WTC11 (cell line): ENCODE measurements around the gene LGR6. TPM values are rescaled to one million over a fixed set of nuclear protein-coding genes. Genes with fewer than 3 reads are reported as not detected.
"Not testable (repeated sequence)": the region's sequence is repeated elsewhere in the genome, so short reads cannot be mapped to it uniquely, and the experiment has no call there.

Experiments used
- ATAC-seq: fragments of 200-7000 bp; cut with Tn5 transposase; 2 replicates; pipeline ENCODE4 v1.10.0; 2021; ENCODE audit warnings: mild to moderate bottlenecking, moderate library complexity
- CTCF ChIA-PET: fragments of 300-600 bp; sonication (Branson Sonifier 250); formaldehyde crosslinking; loops from one replicate; lab custom pipeline; 2021; ENCODE audit warnings: antibody characterized with exemption; lab: Charles Lee
- POLR2A ChIA-PET: fragments of 350-600 bp; sonication (Branson Sonifier 250); formaldehyde crosslinking; loops from one replicate; lab custom pipeline; 2021; ENCODE audit warnings: antibody characterized with exemption; lab: Charles Lee
- DNase-seq: peaks from one replicate; pipeline ENCODE4 v3.0.0; 2021; ENCODE audit warnings: low spot score
- H3K27ac Mint-ChIP-seq: 2 replicates; pipeline ENCODE4 v1.8.0; 2021; ENCODE audit warnings: mixed read lengths
- H3K27me3 Mint-ChIP-seq: 2 replicates; pipeline ENCODE4 v1.8.0; 2021; ENCODE audit warnings: low read depth, mild to moderate bottlenecking, moderate library complexity, mixed read lengths
- H3K36me3 Mint-ChIP-seq: 2 replicates; pipeline ENCODE4 v1.8.0; 2021; ENCODE audit warnings: mixed read lengths
- H3K4me1 Mint-ChIP-seq: 2 replicates; pipeline ENCODE4 v1.8.0; 2022; ENCODE audit warnings: mixed read lengths
- H3K4me3 Mint-ChIP-seq: 2 replicates; pipeline ENCODE4 v1.8.0; 2021; ENCODE audit warnings: mild to moderate bottlenecking, moderate library complexity, mixed read lengths
- H3K9me3 Mint-ChIP-seq: 2 replicates; pipeline ENCODE4 v1.8.0; 2021; ENCODE audit warnings: mixed read lengths
- E2F5 ChIP-seq: sonication (generic); formaldehyde crosslinking; IDR thresholded peaks from 2 replicates; pipeline ENCODE4 v1.8.1; 2022; ENCODE audit warnings: mild to moderate bottlenecking, moderate library complexity, missing genetic modification reagents
- ETV6 ChIP-seq: sonication (generic); formaldehyde crosslinking; IDR thresholded peaks from 2 replicates; pipeline ENCODE4 v1.8.1; 2022; ENCODE audit warnings: mild to moderate bottlenecking, missing genetic modification reagents
- JAZF1 ChIP-seq: fragments of 250-450 bp; sonication (Bioruptor Pico); IDR thresholded peaks from 2 replicates; pipeline ENCODE4 v1.9.0; 2021; ENCODE audit warnings: moderate library complexity, mild to moderate bottlenecking, inconsistent platforms
- KAT7 ChIP-seq: sonication (generic); formaldehyde crosslinking; IDR thresholded peaks from 2 replicates; pipeline ENCODE4 v1.8.1; 2023; ENCODE audit warnings: missing genetic modification reagents, mild to moderate bottlenecking, borderline replicate concordance
- NFE2L1 ChIP-seq: sonication (generic); formaldehyde crosslinking; IDR thresholded peaks from 2 replicates; pipeline ENCODE4 v1.8.1; 2023; ENCODE audit warnings: missing genetic modification reagents
- NR1H2 ChIP-seq: sonication (generic); formaldehyde crosslinking; IDR thresholded peaks from 2 replicates; pipeline ENCODE4 v1.9.0; 2021; ENCODE audit warnings: mild to moderate bottlenecking, moderate library complexity, missing genetic modification reagents
- SOX15 ChIP-seq: fragments of 250-450 bp; sonication (Bioruptor Pico); IDR thresholded peaks from 2 replicates; pipeline ENCODE4 v1.9.0; 2021; ENCODE audit warnings: mild to moderate bottlenecking
- TEAD4 ChIP-seq: sonication (generic); formaldehyde crosslinking; IDR thresholded peaks from 2 replicates; pipeline ENCODE4 v1.8.0; 2022; ENCODE audit warnings: mild to moderate bottlenecking, missing genetic modification reagents
- ZNF138 ChIP-seq: sonication (generic); formaldehyde crosslinking; conservative IDR thresholded peaks from 2 replicates; pipeline ENCODE4 v1.8.1; 2022; ENCODE audit warnings: mild to moderate bottlenecking, moderate library complexity, missing genetic modification reagents
- ZNF219 ChIP-seq: sonication (generic); formaldehyde crosslinking; IDR thresholded peaks from 2 replicates; pipeline ENCODE4 v1.8.0; 2023; ENCODE audit warnings: missing genetic modification reagents, mild to moderate bottlenecking, borderline replicate concordance
- ZNF263 ChIP-seq: sonication (generic); formaldehyde crosslinking; IDR thresholded peaks from 2 replicates; pipeline ENCODE4 v1.8.1; 2022; ENCODE audit warnings: low read depth, mild to moderate bottlenecking, moderate library complexity, missing genetic modification reagents
- ZNF416 ChIP-seq: fragments of 250-450 bp; sonication (Bioruptor Pico); IDR thresholded peaks from 2 replicates; pipeline ENCODE4 v1.9.0; 2021; ENCODE audit warnings: mild to moderate bottlenecking, inconsistent platforms
- total RNA-seq: library from RNA; stranded (reverse); gene quantifications from 3 replicates; pipeline ENCODE4 v1.2.3, GENCODE V29; 2021
- TF ChIP-seq, protein P1 (sequence below): sonication (generic); formaldehyde crosslinking; IDR thresholded peaks from 2 replicates; pipeline ENCODE4 v1.8.0; 2022; ENCODE audit warnings: mild to moderate bottlenecking, missing genetic modification reagents
- TF ChIP-seq, protein P2 (sequence below): sonication (generic); formaldehyde crosslinking; IDR thresholded peaks from 2 replicates; pipeline ENCODE4 v1.8.0; 2022; ENCODE audit warnings: missing genetic modification reagents
- TF ChIP-seq, protein P3 (sequence below): sonication (generic); formaldehyde crosslinking; IDR thresholded peaks from 2 replicates; pipeline ENCODE4 v1.8.1; 2023; ENCODE audit warnings: mild to moderate bottlenecking, moderate library complexity, missing genetic modification reagents
- TF ChIP-seq, protein P4 (sequence below): sonication (generic); formaldehyde crosslinking; IDR thresholded peaks from 2 replicates; pipeline ENCODE4 v1.8.1; 2023; ENCODE audit warnings: mild to moderate bottlenecking, missing genetic modification reagents, borderline replicate concordance
- TF ChIP-seq, protein P5 (sequence below): sonication (generic); formaldehyde crosslinking; IDR thresholded peaks from 2 replicates; pipeline ENCODE4 v1.8.1; 2023; ENCODE audit warnings: mild to moderate bottlenecking, missing genetic modification reagents

The LGR6 gene
- total RNA-seq, 1 experiment from 2014 or later = 1.1 TPM

DNA sequence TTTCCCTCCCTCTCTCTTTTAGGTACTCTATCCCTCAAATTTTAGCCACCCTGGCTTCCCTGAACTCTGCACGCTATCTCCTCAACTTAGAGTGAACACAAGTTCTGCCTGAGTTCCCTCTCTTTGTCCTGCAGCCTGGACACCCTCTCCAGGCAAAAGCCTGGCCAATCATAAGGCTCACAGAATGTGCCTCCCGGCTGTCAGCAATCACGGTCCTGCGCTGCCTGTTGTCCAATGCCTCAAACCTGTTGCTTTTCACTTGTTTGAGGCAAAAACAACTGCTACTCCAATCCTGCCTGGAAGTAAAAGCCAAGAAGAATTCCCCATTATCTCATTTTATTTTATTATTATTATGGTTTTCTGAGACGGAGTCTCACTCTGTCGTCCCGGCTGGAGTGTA is 66.1 kb downstream of the LGR6 start (continued):
- TF ChIP-seq, protein P1, sequence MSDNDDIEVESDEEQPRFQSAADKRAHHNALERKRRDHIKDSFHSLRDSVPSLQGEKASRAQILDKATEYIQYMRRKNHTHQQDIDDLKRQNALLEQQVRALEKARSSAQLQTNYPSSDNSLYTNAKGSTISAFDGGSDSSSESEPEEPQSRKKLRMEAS (CRISPR knock-in tag) = no peak
- TF ChIP-seq ZNF416 (CRISPR knock-in tag) = no peak
- TF ChIP-seq ZNF138 (CRISPR knock-in tag) = no peak
- TF ChIP-seq NR1H2 (CRISPR knock-in tag) = no peak
- no peak for TF ChIP-seq JAZF1 (CRISPR knock-in tag)
- TF ChIP-seq, protein P2, sequence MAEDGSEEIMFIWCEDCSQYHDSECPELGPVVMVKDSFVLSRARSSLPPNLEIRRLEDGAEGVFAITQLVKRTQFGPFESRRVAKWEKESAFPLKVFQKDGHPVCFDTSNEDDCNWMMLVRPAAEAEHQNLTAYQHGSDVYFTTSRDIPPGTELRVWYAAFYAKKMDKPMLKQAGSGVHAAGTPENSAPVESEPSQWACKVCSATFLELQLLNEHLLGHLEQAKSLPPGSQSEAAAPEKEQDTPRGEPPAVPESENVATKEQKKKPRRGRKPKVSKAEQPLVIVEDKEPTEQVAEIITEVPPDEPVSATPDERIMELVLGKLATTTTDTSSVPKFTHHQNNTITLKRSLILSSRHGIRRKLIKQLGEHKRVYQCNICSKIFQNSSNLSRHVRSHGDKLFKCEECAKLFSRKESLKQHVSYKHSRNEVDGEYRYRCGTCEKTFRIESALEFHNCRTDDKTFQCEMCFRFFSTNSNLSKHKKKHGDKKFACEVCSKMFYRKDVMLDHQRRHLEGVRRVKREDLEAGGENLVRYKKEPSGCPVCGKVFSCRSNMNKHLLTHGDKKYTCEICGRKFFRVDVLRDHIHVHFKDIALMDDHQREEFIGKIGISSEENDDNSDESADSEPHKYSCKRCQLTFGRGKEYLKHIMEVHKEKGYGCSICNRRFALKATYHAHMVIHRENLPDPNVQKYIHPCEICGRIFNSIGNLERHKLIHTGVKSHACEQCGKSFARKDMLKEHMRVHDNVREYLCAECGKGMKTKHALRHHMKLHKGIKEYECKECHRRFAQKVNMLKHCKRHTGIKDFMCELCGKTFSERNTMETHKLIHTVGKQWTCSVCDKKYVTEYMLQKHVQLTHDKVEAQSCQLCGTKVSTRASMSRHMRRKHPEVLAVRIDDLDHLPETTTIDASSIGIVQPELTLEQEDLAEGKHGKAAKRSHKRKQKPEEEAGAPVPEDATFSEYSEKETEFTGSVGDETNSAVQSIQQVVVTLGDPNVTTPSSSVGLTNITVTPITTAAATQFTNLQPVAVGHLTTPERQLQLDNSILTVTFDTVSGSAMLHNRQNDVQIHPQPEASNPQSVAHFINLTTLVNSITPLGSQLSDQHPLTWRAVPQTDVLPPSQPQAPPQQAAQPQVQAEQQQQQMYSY (CRISPR knock-in tag) = no peak
- TF ChIP-seq TEAD4 (CRISPR knock-in tag) = no peak
- TF ChIP-seq, protein P3, sequence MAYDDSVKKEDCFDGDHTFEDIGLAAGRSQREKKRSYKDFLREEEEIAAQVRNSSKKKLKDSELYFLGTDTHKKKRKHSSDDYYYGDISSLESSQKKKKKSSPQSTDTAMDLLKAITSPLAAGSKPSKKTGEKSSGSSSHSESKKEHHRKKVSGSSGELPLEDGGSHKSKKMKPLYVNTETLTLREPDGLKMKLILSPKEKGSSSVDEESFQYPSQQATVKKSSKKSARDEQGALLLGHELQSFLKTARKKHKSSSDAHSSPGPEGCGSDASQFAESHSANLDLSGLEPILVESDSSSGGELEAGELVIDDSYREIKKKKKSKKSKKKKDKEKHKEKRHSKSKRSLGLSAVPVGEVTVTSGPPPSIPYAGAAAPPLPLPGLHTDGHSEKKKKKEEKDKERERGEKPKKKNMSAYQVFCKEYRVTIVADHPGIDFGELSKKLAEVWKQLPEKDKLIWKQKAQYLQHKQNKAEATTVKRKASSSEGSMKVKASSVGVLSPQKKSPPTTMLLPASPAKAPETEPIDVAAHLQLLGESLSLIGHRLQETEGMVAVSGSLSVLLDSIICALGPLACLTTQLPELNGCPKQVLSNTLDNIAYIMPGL = no peak
- no peak for TF ChIP-seq ZNF263 (CRISPR knock-in tag)
- TF ChIP-seq, all 79 proteins: peak for 0

DNA sequence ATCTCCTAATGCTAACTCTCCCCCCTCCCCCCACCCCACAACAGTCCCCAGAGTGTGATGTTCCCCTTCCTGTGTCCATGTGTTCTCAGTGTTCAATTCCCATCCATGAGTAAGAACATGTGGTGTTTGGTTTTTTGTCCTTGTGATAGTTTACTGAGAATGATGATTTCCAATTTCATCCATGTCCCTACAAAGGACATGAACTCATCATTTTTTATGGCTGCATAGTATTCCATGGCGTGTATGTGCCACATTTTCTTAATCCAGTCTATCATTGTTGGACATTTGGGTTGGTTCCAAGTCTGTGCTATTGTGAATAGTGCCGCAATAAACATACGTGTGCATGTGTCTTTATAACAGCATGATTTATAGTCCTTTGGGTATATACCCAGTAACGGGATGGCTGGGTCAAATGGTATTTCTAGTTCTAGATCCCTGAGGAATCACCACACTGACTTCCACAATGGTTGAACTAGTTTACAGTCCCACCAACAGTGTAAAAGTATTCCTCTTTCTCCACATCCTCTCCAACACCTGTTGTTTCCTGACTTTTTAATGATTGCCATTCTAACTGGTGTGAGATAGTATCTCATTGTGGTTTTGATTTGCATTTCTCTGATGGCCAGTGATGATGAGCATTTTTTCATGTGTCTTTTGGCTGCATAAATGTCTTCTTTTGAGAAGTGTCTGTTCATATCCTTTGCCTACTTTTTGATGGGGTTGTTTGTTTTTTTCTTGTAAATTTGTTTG is 67.8 kb downstream of the LGR6 start:
- H3K9me3 Mint-ChIP-seq, H3K36me3 Mint-ChIP-seq, ATAC-seq, H3K27ac Mint-ChIP-seq, DNase-seq, CTCF ChIA-PET, H3K27me3 Mint-ChIP-seq, POLR2A ChIA-PET, H3K4me3 Mint-ChIP-seq: not testable (repeated sequence)
- H3K4me1 Mint-ChIP-seq = peaks cover 15% of the 10 kb centered on the region

DNA sequence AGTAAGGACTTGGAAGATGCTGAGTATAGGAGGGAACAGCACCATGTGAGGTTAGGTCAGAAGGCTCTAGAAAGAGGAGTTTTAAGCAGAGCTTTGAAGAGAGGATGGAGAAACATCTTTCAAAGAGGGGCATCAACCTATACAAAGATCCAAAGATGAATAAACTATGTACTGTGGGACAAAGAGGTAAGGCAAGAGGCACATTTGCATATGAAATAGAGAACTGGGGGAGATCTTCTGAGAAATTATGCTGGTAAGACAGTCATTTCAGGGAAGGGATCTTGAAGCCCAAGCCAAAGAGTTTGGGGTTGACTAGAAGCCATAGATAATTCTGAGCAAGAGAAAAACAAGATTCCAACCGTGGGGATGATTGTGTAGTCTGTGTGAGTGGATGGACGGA is 70.0 kb downstream of the LGR6 start:
- H3K27me3 Mint-ChIP-seq = peaks cover 7% of the 10 kb centered on the region
- POLR2A ChIA-PET = no interaction called here
- CTCF ChIA-PET = interaction anchor here (0.6 to 1.2 kb wide), 2 partner anchors 11 to 26 kb away, joined by 3 to 4 read pairs; no protein-coding TSS in a partner anchor
- H3K4me1 Mint-ChIP-seq = peaks cover 15% of the 10 kb centered on the region
- H3K36me3 Mint-ChIP-seq = no peaks in the 10 kb centered on the region
- TF ChIP-seq ZNF219 (CRISPR knock-in tag) (no peak), ETV6 (no peak), ZNF416 (CRISPR knock-in tag) (no peak), KAT7 (CRISPR knock-in tag) (no peak), E2F5 (CRISPR knock-in tag) (no peak), NFE2L1 (no peak), SOX15 (no peak)
- TF ChIP-seq, protein P1 (CRISPR knock-in tag) = no peak
- TF ChIP-seq, protein P4, sequence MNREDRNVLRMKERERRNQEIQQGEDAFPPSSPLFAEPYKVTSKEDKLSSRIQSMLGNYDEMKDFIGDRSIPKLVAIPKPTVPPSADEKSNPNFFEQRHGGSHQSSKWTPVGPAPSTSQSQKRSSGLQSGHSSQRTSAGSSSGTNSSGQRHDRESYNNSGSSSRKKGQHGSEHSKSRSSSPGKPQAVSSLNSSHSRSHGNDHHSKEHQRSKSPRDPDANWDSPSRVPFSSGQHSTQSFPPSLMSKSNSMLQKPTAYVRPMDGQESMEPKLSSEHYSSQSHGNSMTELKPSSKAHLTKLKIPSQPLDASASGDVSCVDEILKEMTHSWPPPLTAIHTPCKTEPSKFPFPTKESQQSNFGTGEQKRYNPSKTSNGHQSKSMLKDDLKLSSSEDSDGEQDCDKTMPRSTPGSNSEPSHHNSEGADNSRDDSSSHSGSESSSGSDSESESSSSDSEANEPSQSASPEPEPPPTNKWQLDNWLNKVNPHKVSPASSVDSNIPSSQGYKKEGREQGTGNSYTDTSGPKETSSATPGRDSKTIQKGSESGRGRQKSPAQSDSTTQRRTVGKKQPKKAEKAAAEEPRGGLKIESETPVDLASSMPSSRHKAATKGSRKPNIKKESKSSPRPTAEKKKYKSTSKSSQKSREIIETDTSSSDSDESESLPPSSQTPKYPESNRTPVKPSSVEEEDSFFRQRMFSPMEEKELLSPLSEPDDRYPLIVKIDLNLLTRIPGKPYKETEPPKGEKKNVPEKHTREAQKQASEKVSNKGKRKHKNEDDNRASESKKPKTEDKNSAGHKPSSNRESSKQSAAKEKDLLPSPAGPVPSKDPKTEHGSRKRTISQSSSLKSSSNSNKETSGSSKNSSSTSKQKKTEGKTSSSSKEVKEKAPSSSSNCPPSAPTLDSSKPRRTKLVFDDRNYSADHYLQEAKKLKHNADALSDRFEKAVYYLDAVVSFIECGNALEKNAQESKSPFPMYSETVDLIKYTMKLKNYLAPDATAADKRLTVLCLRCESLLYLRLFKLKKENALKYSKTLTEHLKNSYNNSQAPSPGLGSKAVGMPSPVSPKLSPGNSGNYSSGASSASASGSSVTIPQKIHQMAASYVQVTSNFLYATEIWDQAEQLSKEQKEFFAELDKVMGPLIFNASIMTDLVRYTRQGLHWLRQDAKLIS (CRISPR knock-in tag) = no peak
- TF ChIP-seq, protein P5, sequence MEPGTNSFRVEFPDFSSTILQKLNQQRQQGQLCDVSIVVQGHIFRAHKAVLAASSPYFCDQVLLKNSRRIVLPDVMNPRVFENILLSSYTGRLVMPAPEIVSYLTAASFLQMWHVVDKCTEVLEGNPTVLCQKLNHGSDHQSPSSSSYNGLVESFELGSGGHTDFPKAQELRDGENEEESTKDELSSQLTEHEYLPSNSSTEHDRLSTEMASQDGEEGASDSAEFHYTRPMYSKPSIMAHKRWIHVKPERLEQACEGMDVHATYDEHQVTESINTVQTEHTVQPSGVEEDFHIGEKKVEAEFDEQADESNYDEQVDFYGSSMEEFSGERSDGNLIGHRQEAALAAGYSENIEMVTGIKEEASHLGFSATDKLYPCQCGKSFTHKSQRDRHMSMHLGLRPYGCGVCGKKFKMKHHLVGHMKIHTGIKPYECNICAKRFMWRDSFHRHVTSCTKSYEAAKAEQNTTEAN (CRISPR knock-in tag) = no peak
- H3K27ac Mint-ChIP-seq = no peak overlapping the region
- H3K9me3 Mint-ChIP-seq = peaks cover 9% of the 10 kb centered on the region
- no peak overlapping the region for H3K4me3 Mint-ChIP-seq
- ATAC-seq = no peak
- DNase-seq = no peak
